Neural crest cell (in vitro differentiated cells): ENCODE results near the gene TTBK2. TPM values are rescaled to one million over a fixed set of nuclear protein-coding genes. Genes with fewer than 3 reads are reported as not detected.

Experiments
- DNase-seq: peaks from one replicate; pipeline ENCODE4 v3.0.0; 2021; ENCODE audit warnings: low read depth, mixed read lengths, low spot score
- H3K27ac Mint-ChIP-seq: one replicate; pipeline ENCODE4 v1.8.0; 2021; ENCODE audit warnings: mild to moderate bottlenecking, mixed read lengths; ENCODE audit not compliant: unreplicated experiment
- H3K27me3 Mint-ChIP-seq: 2 replicates; pipeline ENCODE4 v1.8.0; 2021; ENCODE audit warnings: low read depth, mild to moderate bottlenecking, mixed read lengths
- H3K36me3 Mint-ChIP-seq: 2 replicates; pipeline ENCODE4 v1.8.0; 2021; ENCODE audit warnings: low read depth, mild to moderate bottlenecking, mixed read lengths
- H3K4me1 Mint-ChIP-seq: 2 replicates; pipeline ENCODE4 v1.8.0; 2021; ENCODE audit warnings: mixed read lengths
- H3K4me3 Mint-ChIP-seq: one replicate; pipeline ENCODE4 v1.8.0; 2021; ENCODE audit warnings: mild to moderate bottlenecking, mixed read lengths
- H3K9me3 Mint-ChIP-seq: 2 replicates; pipeline ENCODE4 v1.8.0; 2021; ENCODE audit warnings: mixed read lengths
- CTCF ChIP-seq: fragments of 200-600 bp; sonication (generic); conservative IDR thresholded peaks from 2 replicates; pipeline ENCODE4 v1.5.0; 2021; ENCODE audit warnings: antibody characterized with exemption, mild to moderate bottlenecking
- total RNA-seq: library from RNA; stranded (reverse); gene quantifications from 2 replicates; pipeline ENCODE4 v1.2.1, GENCODE V29; 2021

Gene TTBK2
- total RNA-seq, 1 donor from 2014 or later = 28.2 TPM

DNA sequence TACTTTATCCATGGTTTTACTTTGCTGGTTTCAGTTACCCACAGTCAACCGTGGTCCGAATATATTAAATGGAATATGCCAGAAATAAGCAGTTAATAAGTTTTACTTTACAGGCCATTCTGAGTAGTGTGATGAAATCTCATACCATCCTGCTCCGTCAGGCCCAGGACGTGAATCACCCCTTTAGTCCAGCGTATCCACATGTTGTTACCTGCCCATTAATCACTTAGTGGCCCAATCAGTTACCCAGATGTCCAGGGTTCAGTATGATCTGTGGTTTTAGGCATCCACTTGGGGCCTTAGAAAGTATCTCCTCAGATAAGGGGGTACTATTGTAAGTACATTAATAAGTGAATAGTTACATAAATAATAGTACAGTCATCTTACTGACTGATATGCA lies 88.0 kb downstream of the TTBK2 start:
- Mint-ChIP-seq H3K36me3 (peaks cover 3% of the 10 kb centered on the region), H3K27me3 (no peaks in the 10 kb centered on the region), H3K4me1 (no peaks in the 10 kb centered on the region), H3K27ac (no peak overlapping the region), H3K4me3 (no peak overlapping the region), H3K9me3 (no peaks in the 10 kb centered on the region)
- DNase-seq = no peak
- no peak for TF ChIP-seq CTCF

GRCh38 chr15:42826251-42826890 lies 94.2 kb downstream of the TTBK2 start:
- Mint-ChIP-seq H3K4me3 (no peak overlapping the region), H3K27me3 (no peaks in the 10 kb centered on the region), H3K27ac (no peak overlapping the region), H3K9me3 (no peaks in the 10 kb centered on the region), H3K36me3 (peaks cover 11% of the 10 kb centered on the region), H3K4me1 (no peaks in the 10 kb centered on the region)
- no peak for DNase-seq
- TF ChIP-seq CTCF = no peak

GRCh38 chr15:42825599-42825998 lies 95.0 kb downstream of the TTBK2 start:
- H3K4me3 Mint-ChIP-seq = no peak overlapping the region
- H3K9me3 Mint-ChIP-seq = no peaks in the 10 kb centered on the region
- no peak for DNase-seq
- no peak overlapping the region for H3K27ac Mint-ChIP-seq
- H3K27me3 Mint-ChIP-seq = no peaks in the 10 kb centered on the region
- no peak for TF ChIP-seq CTCF
- H3K36me3 Mint-ChIP-seq = peaks cover 11% of the 10 kb centered on the region
- H3K4me1 Mint-ChIP-seq = no peaks in the 10 kb centered on the region

DNA sequence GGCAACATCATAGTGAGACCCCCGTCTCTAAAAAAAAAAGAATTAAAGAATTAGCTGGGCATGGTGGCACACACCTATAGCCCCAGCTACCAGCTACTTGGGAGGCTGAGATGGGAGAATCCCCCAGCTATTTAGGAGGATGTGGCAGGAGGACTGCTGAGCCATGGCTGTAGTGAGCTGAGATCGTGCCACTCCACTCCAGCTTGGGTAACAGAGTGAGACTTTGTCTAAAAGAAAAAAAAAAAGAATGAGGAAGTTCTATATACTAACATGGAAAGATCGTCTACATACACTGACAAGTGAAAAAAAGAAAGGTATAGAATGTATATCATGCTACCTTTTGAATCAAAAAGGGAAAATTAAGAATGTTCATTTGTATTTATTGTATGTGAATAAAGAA lies 99.8 kb downstream of the TTBK2 start:
- no peak for DNase-seq
- Mint-ChIP-seq H3K27ac (no peak overlapping the region), H3K9me3 (no peaks in the 10 kb centered on the region), H3K4me1 (no peaks in the 10 kb centered on the region), H3K36me3 (peaks cover 8% of the 10 kb centered on the region), H3K4me3 (no peak overlapping the region), H3K27me3 (no peaks in the 10 kb centered on the region)
- no peak for TF ChIP-seq CTCF

DNA sequence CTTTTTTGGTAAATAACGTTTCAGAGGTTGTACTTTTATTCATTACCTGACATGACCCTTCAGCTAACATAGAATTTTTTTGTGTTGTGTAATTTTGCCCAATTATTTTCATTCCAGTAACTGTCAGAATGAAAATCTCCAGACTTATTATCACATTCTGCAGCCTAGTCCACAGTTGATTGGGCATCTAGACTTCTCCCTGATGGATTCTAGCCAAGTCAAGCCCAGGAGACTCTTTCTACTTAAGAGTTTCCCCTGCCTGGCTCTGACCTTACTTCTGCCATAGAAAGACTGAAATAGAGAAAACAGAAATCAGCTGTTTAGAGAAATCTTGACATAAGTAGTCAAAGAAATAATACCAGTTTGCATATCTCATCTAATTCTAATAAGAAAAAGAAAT lies 100.8 kb downstream of the TTBK2 start:
- Mint-ChIP-seq H3K36me3 (peaks cover 8% of the 10 kb centered on the region), H3K4me1 (no peaks in the 10 kb centered on the region), H3K4me3 (no peak overlapping the region)

More for the DNA sequence above, 100.8 kb downstream of the TTBK2 start:
- no peaks in the 10 kb centered on the region for H3K27me3 Mint-ChIP-seq
- no peaks in the 10 kb centered on the region for H3K9me3 Mint-ChIP-seq
- no peak for TF ChIP-seq CTCF
- DNase-seq = no peak
- H3K27ac Mint-ChIP-seq = no peak overlapping the region
